EL (cell line): Measurements from ENCODE around the gene JAKMIP2.
"Not testable (repeated sequence)": the region's sequence is repeated elsewhere in the genome, so short reads cannot be mapped to it uniquely, and the experiment has no call there.

Experiments
- DNase-seq: peaks from one replicate; pipeline ENCODE4 v3.0.0-alpha.2; 2016

Gene JAKMIP2

DNA sequence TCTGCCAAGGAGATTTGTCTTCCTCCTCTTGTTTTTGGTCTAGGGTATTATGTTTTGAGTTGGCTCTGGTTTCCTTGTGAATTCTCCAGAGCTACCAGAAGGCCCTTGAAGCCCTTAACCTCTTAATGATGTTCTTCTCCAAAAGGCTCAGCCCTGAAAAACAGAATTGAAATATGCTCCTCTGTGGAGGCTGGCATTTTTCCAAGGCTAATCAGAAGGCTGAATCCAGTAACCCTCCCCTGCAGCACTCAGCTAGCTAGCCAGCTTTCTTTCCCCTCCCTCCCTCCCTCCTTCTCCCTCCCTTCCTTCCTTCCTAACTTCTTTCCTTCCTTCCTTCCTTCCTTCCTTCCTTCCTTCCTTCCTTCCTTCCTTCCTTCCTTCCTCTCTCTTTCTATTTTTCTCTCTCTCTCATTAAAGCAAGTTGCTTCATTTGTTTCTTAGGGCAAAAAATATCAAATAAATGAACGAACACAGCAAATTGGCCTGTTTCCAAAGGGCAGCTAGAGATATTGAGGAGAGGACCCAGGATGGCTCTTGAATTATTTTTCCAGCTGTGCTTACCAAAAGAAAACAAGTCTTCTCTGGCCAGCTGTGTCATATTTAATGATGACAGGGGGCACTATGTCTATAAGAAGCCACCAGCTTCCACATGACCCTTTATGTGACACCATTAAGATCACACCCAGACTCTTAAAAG lies 38.7 kb downstream of the JAKMIP2 start:
- no peak for DNase-seq

GRCh38 chr5:147743012-147743411 lies 39.5 kb downstream of the JAKMIP2 start:
- no peak for DNase-seq

- no peak for DNase-seq
These were observed 40.4 kb downstream of the JAKMIP2 start for GRCh38 chr5:147742151-147742550.

GRCh38 chr5:147740864-147741263 lies 41.7 kb downstream of the JAKMIP2 start:
- no peak for DNase-seq

GRCh38 chr5:147737921-147738320 lies 44.6 kb downstream of the JAKMIP2 start:
- DNase-seq = no peak

DNA sequence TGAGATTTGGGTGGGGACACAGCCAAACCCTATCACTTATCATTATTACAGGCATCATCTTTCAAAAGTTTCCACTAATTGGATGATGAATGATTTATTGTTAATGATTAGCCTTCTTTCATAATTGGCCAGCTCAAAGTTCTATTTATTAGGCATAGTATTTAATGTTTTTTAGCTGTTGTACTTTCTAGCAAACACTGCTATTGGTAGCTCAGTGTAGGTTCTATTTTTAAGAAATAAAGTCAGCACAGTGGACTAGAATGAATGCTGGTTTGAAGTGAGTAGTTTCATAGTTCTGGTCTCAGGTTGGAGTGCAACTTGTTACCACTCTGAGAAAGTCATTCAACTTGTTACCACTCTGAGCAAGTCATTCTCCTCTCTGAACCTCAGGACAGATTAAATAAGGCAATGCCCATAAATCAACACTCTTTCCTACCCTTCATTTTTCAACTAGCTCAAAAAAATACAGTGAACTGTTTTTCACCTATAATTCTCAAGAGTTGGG lies 46.9 kb downstream of the JAKMIP2 start:
- DNase-seq = no peak

DNA sequence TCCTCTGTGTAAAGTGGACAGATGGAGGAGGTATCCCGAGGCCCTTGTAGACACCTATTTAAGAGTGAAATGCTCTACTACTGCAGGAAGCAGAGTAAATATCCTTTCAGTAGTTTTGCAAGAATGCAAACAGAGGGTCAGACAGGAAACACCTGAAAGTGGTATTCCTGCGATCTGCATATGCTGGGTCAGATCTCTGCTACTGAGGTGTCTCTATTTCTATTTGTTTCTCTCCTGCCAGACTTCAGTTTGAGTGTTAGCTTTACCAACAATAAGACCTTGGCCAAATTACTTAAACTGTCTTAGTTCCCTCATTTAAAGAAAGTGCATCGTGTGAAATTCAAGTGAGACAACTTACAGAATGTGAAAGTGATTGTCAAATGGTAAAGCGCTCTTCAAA lies 47.6 kb downstream of the JAKMIP2 start:
- no peak for DNase-seq

DNA sequence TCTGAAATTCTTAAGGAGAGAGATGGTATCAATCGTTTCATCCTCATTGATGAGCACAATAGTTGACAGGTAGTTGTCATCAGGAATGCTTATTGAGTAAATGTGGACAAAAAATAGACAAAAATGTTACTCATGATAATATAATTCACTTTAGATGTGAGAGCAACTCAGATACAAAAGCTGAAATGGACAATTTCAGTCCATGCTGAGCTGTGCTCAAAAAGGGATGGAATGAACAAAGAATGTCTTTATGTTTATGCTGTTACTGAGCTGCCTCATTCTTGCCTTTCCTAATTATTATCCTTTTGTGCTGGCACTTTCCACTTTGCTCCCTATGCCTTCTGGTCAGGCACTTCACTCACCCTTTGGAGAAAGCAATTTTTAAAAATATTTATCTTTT lies 49.5 kb downstream of the JAKMIP2 start:
- DNase-seq = no peak

GRCh38 chr5:147732291-147732883 lies 50.1 kb downstream of the JAKMIP2 start:
- DNase-seq = no peak

GRCh38 chr5:147731431-147732290 lies 50.9 kb downstream of the JAKMIP2 start:
- DNase-seq = no peak

DNA sequence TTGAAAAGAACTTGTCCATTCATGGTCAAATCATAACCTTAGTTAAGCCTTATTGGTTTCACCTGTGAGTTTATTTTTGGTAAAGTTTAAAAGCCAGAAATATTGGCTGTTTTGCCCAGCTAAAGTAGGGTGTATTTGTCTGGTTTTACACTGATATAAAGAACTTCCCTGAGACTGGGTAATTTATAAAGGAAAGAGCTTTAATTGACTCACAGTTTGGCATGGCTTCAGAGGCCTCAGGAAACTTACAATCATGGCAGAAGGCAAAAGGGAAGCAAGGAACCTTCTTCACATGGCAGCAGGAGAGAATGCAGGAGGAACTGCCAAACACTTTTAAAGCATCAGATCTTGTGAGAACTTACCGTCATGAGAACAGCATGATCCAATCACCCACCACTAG lies 55.3 kb downstream of the JAKMIP2 start:
- DNase-seq = no peak

GRCh38 chr5:147721191-147721960 lies 61.2 kb downstream of the JAKMIP2 start:
- not testable (repeated sequence) for DNase-seq

DNA sequence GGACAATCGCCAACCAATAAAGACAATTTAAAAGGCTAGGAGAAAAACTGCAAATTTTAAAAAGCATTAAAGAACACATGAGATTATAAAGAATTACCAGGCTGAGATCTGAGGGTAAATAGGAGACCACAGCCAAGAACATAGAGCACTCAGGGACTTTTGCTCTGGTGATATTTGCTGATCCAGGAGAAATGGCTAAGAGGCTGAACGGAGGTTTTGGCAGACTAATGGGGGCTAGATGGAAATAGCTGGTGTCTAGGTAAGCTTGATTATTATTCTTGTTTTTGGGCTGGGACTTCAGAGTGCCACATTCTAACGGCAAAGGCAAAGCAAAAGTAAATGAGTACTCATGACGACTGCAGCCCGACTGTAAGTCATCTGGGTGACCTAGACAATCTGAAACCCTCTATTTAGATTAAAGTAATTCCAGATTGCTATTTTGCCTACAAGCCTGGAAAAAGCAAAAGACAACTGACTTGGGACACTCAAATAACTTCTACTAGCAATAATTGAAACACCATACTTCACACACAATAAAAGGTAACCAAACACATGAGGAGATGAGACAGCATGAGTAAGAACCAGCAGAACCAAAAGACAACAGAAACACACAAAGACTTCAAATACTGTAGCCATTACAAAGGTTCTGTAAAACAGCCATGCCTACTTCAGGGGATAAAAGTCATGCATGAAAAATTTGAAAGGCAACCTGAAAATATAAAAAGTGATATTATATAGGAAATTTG lies 68.8 kb downstream of the JAKMIP2 start:
- DNase-seq = no peak

DNA sequence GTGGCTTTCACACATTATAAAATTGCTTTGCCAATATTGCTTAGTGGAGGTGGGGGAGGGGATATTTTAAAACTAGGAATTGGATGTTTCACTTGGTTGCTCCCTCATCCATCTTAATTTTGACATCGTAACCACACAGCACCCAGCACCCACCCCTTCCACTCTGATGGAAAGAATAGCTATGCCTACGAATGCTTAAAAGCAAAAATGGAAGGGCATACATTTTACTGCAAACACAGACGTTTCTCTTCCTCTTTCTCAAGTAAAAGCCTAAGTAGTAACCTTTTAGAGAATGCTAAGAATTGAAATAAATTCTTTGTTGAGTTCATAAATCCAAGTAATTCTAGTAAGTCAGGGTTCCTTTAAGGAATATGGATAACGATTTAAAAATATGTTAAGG lies 69.9 kb downstream of the JAKMIP2 start:
- no peak for DNase-seq

DNA sequence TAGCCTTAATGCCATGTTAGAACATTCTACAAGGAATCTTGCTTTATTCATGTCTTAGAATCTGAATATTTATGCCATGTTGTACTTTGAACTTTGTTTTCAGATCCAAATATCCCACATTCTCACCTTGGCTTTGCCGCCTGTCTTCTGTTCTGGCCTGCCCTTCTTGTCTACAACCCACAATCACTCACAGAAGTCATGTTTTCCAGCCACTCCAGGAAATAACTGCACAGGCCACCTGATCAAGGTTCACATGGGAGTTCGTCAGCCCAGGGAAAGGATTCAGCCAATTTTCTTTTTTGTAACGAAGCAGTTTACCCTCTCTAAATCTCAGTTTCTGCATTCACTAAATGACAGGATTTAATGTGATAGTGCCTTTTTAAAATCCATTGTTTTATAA lies 70.5 kb downstream of the JAKMIP2 start:
- DNase-seq = no peak

DNA sequence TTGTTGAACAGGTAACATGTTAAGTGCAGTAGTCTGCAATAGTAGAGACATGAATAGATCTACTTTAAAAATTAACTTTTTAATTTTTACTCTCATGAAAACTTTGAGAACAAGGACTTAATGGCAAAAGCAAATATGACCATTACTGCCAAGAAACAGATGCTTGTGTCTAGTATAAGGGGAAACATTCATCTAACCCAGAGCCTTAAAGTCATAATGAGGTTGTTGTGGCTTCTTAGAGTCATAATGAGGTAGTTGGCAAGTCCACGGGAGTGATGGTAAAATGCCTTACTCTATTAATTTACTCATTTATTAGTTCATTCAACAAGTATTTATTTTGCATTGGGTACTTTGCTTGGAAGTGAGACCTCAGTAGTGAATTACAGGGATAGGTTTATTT lies 71.5 kb downstream of the JAKMIP2 start:
- DNase-seq = no peak

GRCh38 chr5:147708708-147709107 lies 73.8 kb downstream of the JAKMIP2 start:
- DNase-seq = no peak

DNA sequence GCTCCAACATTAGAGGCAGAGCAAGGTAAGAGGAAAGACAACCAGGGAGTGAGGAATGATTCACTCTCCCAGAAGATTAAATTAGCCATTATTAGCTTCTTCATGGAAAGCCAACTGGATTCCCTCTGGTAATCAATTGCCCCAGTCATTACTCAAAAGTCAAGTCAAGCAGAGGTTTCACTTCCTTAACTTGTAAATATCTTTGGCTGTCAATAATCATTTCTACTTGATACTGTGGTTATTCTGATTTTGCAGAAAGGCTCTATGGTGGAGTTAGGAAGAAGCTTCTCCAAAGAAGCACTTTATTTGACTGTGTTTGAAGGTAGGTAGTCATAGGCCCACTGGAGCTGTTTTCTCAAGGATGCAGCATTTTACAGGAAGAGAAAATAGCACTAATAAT lies 78.0 kb downstream of the JAKMIP2 start:
- no peak for DNase-seq

- DNase-seq = no peak
These were observed 81.1 kb downstream of the JAKMIP2 start for GRCh38 chr5:147701468-147701867.

- no peak for DNase-seq
These were observed 82.9 kb downstream of the JAKMIP2 start for GRCh38 chr5:147699496-147700088.

- no peak for DNase-seq
These were observed 85.1 kb downstream of the JAKMIP2 start for GRCh38 chr5:147697380-147697779.

DNA sequence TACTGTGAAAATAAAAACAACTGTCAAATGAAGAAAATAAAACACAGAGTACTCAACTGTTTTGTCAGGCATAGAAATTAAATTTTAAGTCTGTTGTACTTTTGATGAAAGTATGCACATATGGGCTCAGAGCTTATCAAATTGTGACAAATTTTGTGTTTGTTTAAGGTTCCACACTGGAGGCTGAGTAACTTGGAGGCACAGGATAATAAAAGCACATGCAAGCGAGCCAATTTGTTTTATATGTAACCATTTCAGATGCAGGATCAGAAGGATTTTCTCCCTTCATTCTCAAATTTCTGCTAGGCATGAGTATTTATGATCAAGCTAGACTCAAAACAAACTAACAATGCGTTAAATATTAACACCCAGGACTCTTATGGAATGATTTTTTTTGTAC lies 87.8 kb downstream of the JAKMIP2 start:
- DNase-seq = no peak
